Neural progenitor cell (in vitro differentiated cells): Measurements from ENCODE around the gene ZFAND5.

Experiments used
- EZH2 ChIP-seq: fragments of 200-600 bp; sonication (generic); IDR thresholded peaks from 2 replicates; pipeline ENCODE4 v1.6.1; 2017; ENCODE audit warnings: antibody characterized with exemption, mild to moderate bottlenecking, moderate library complexity
- EZH2phosphoT487 ChIP-seq: fragments of 200-600 bp; sonication (generic); IDR thresholded peaks from 2 replicates; pipeline ENCODE4 v1.6.1; 2017; ENCODE audit warnings: antibody characterized with exemption
- TF ChIP-seq, protein P1 (sequence below): fragments of 200-600 bp; sonication (generic); IDR thresholded peaks from 2 replicates; pipeline ENCODE4 v1.5.1; 2017; ENCODE audit warnings: antibody characterized with exemption, mild to moderate bottlenecking

GRCh38 chr9:72313507-72313906, 51.5 kb downstream of the ZFAND5 start:
- TF ChIP-seq, protein P1, sequence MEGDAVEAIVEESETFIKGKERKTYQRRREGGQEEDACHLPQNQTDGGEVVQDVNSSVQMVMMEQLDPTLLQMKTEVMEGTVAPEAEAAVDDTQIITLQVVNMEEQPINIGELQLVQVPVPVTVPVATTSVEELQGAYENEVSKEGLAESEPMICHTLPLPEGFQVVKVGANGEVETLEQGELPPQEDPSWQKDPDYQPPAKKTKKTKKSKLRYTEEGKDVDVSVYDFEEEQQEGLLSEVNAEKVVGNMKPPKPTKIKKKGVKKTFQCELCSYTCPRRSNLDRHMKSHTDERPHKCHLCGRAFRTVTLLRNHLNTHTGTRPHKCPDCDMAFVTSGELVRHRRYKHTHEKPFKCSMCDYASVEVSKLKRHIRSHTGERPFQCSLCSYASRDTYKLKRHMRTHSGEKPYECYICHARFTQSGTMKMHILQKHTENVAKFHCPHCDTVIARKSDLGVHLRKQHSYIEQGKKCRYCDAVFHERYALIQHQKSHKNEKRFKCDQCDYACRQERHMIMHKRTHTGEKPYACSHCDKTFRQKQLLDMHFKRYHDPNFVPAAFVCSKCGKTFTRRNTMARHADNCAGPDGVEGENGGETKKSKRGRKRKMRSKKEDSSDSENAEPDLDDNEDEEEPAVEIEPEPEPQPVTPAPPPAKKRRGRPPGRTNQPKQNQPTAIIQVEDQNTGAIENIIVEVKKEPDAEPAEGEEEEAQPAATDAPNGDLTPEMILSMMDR: no peak
- TF ChIP-seq EZH2: no peak
- TF ChIP-seq EZH2phosphoT487: no peak
